Measurements from ENCODE around the gene NEK11.

The NEK11 gene

GRCh38 chr3:131275556-131275955, 248.9 kb downstream of the NEK11 start:
- TF ChIP-seq CTCF (IDR thresholded peaks at IDR 0.05; ENCODE audit: insufficient read depth, low read depth, low read length, missing control alignments) = no peak
- no peak overlapping the region for H3K4me3 ChIP-seq (ENCODE audit: low read depth, low read length)
- no peak for DNase-seq (ENCODE audit: low read depth)

GRCh38 chr3:131277836-131278497, 251.3 kb downstream of the NEK11 start:
- H3K4me3 ChIP-seq (ENCODE audit: low read depth, low read length) = no peak overlapping the region
- no peak for TF ChIP-seq CTCF (IDR thresholded peaks at IDR 0.05; ENCODE audit: insufficient read depth, low read depth, low read length, missing control alignments)
- DNase-seq (ENCODE audit: low read depth) = no peak

GRCh38 chr3:131279577-131279976, 252.9 kb downstream of the NEK11 start:
- no peak for DNase-seq (ENCODE audit: low read depth)
- no peak overlapping the region for H3K4me3 ChIP-seq (ENCODE audit: low read depth, low read length)
- TF ChIP-seq CTCF (IDR thresholded peaks at IDR 0.05; ENCODE audit: insufficient read depth, low read depth, low read length, missing control alignments) = no peak

GRCh38 chr3:131282379-131282778, 255.7 kb downstream of the NEK11 start:
- no peak for DNase-seq (ENCODE audit: low read depth)
- no peak for TF ChIP-seq CTCF (IDR thresholded peaks at IDR 0.05; ENCODE audit: insufficient read depth, low read depth, low read length, missing control alignments)
- no peak overlapping the region for H3K4me3 ChIP-seq (ENCODE audit: low read depth, low read length)

GRCh38 chr3:131282967-131283366, 256.3 kb downstream of the NEK11 start:
- DNase-seq (ENCODE audit: low read depth) = no peak
- no peak for TF ChIP-seq CTCF (IDR thresholded peaks at IDR 0.05; ENCODE audit: insufficient read depth, low read depth, low read length, missing control alignments)
- H3K4me3 ChIP-seq (ENCODE audit: low read depth, low read length) = no peak overlapping the region

- no peak for DNase-seq (ENCODE audit: low read depth)
- no peak for TF ChIP-seq CTCF (IDR thresholded peaks at IDR 0.05; ENCODE audit: insufficient read depth, low read depth, low read length, missing control alignments)
- no peak overlapping the region for H3K4me3 ChIP-seq (ENCODE audit: low read depth, low read length)
Observed at GRCh38 chr3:131283862-131284261, 257.2 kb downstream of the NEK11 start.

GRCh38 chr3:131284302-131284701, 257.6 kb downstream of the NEK11 start:
- no peak for DNase-seq (ENCODE audit: low read depth)
- H3K4me3 ChIP-seq (ENCODE audit: low read depth, low read length) = no peak overlapping the region
- no peak for TF ChIP-seq CTCF (IDR thresholded peaks at IDR 0.05; ENCODE audit: insufficient read depth, low read depth, low read length, missing control alignments)

All from GM12865 (cell line).